Fibroblast of pulmonary artery (primary cell): ENCODE measurements around the gene LETM1.

ENCODE experiments used
- DNase-seq: peaks from one replicate; pipeline ENCODE4 v3.0.0-alpha.2; 2010; ENCODE audit warnings: low read depth
- H3K4me3 ChIP-seq: replicated peaks from 2 replicates; pipeline ENCODE4 v1.5.1; 2011; ENCODE audit warnings: low read depth, mild to moderate bottlenecking, control low read depth, low read length, moderate library complexity
- TF ChIP-seq, protein P1 (sequence below): IDR thresholded peaks from 2 replicates; pipeline ENCODE4 v1.5.1; 2011; ENCODE audit warnings: mild to moderate bottlenecking, control low read depth, low read length, inconsistent platforms; ENCODE audit errors: missing control alignments

The LETM1 gene

DNA sequence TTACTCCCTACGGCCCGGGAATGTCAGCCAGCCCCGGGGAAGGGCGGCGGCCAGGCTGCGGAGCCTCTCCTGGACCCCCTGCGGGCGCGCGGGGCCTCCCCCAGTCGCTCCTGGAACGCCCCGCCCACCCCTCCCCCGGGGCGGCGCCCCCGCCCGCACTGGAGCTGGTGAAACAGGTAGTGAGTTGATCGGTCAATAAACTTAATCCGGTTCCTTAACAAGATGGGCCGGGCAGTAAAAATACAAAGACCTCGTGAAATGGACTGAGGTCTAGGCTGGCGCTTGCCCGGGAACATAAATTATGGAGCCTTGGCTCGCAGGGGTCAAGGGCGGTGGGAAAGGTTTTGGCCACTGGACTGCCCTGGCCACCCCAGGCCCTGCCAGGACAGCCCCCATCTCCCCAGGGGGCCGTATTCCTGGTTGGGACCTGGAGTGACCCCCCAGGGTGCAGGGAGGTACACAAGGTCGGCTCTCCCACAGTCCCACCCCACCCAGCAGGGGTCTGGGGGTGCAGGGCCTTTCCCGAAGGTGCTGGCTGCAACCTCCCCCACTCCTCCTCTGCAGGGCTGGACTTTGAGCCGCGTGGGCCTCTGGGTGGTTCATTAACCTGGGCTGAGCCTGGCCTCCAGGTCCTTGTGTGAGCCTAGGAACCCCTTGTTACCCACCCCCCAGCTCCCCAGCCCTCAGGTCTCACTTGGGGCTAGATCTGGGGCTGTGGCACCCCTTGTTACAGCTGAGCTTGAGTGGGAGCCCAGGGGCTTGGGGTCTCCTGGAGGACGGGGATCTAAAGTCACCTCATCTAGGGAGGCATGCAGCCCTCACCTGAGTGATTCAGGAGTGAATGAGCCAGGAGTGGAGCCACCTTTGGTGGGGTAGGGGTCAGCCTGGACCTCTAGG, 60.4 kb downstream of the LETM1 start:
- no peak overlapping the region for H3K4me3 ChIP-seq
- no peak for DNase-seq

DNA sequence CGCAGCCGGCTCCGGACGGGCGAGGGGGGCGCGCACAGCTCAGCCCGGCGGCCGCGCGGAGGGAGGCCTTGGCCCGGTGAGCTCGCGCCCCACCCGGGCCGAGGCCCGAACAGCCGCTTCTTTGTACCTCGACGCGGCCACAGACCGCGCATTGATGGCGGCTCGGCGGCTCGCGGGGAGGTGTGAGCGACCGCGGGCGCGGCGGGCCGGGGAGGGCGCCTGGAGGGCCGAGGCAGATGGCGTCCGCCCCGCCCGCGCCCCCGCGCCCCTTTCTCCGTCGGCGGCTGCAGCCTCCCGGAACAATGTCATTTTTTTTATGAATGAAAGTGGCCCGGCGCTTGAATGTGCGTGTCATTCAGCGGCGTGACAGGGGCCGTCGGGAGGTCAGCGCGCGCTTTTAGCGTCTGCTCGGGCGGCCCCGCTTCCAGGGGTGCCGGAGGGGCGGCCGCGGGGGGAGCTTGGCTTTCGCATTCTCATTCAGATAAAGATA, 61.1 kb downstream of the LETM1 start:
- no peak overlapping the region for H3K4me3 ChIP-seq

More for the DNA sequence above, 60.4 kb downstream of the LETM1 start:
- TF ChIP-seq, protein P1, sequence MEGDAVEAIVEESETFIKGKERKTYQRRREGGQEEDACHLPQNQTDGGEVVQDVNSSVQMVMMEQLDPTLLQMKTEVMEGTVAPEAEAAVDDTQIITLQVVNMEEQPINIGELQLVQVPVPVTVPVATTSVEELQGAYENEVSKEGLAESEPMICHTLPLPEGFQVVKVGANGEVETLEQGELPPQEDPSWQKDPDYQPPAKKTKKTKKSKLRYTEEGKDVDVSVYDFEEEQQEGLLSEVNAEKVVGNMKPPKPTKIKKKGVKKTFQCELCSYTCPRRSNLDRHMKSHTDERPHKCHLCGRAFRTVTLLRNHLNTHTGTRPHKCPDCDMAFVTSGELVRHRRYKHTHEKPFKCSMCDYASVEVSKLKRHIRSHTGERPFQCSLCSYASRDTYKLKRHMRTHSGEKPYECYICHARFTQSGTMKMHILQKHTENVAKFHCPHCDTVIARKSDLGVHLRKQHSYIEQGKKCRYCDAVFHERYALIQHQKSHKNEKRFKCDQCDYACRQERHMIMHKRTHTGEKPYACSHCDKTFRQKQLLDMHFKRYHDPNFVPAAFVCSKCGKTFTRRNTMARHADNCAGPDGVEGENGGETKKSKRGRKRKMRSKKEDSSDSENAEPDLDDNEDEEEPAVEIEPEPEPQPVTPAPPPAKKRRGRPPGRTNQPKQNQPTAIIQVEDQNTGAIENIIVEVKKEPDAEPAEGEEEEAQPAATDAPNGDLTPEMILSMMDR, result no peak

DNA sequence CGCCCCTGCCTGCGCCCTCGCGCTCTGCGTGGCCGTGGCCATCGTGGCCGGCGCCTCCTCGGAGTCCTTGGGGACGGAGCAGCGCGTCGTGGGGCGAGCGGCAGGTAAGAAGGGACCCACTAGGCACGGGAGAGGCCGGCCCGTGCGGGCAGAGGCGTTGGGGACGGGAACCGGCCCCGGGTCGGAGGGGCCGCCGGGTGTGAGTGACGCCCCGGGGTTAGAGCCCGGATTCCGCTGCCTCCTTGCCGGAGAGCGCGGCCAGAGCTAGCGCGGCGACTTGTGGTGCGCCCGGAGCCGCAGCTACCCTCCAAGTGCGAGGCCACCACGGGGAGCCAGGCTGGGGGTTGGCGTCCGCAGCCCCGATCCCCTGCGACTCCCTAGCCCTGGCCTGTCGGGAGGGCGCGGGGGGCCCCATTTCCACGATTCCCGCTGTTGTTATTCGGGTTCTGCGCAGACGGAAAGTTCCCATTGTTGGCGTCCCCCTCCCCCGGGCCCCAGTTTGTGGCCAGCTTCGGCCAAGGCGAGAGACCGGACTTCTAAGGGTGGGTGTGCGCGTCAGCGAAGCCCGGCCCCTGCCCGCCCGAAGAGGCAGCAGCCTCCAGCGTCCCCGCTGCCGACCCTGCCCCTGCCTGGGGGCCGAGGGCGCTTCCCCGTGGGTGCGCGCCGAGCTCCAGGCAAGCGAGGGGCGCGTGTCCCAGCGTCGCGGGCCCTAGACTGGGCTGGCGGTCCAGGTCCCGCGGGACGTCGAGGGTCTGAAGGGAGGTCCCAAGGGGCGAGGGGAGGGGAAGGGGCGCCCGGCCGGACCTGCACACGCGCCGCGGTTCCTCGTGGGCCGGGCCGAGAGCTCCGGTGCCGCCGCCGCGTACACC, 61.8 kb downstream of the LETM1 start:
- peak overlapping the region; percentile 28 for H3K4me3 ChIP-seq
- peak; percentile 12 for DNase-seq
- TF ChIP-seq, protein P1, result no peak

More for the DNA sequence above, 61.1 kb downstream of the LETM1 start:
- TF ChIP-seq, protein P1, result no peak
- DNase-seq, result no peak

DNA sequence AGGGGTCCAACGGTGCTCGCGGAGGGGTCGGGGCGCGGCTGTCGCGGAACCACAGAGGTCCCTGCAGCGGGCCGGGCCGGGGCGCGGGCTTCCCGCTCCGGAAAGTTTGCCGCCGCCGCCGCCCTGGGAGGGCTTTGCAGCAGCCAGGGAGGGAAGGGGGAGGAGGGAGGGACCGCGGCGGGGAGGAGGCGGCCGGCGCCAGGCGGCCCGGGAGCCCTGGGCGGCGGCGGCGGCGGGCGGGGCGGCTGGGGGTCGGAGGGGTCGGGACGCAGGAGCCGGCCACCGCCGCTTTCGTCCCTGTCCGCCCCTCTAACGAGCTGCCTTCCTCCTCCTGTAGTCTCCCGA, 62.5 kb downstream of the LETM1 start:
- H3K4me3 ChIP-seq, result peak overlapping the region; percentile 31
- TF ChIP-seq, protein P1, result no peak
- DNase-seq, result peak; percentile 16

DNA sequence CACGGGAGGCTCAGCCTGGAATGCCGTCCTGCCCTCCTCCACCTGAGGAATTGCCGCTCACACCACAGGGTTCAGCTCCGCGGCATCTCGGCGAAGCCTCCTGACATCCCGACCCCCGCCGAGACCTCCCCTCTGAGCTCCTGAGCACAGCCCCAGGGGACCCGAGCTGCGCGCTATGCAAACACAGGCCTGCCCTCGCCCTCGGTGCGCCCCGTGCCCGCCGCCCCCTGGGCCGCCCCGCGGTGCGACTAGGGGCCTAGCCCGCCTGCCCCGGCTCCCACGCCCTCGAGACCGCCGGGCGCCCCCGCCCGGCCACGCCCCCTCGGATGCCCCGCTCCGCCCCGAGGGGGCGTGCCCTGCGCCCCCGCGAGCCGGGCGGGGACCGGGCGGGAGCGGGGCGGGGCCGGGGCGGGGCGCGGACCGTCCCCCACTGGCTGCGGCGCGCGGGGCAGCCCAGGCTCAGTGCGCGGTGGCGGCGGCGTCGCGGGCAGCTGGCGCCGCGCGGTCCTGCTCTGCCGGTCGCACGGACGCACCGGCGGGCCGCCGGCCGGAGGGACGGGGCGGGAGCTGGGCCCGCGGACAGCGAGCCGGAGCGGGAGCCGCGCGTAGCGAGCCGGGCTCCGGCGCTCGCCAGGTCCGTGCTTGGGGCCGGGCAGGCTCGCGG, 63.0 kb downstream of the LETM1 start, which contains the start of gene FGFR3:
Gene FGFR3 (plus strand): TSS at position 462 of the 664 bp plus-strand sequence. CDS start 642 bp downstream, outside the sequence.
- peak; percentile 11 for DNase-seq
- H3K4me3 ChIP-seq, result peak within 1 kb of the TSS; percentile 31
- TF ChIP-seq, protein P1, result no peak

DNA sequence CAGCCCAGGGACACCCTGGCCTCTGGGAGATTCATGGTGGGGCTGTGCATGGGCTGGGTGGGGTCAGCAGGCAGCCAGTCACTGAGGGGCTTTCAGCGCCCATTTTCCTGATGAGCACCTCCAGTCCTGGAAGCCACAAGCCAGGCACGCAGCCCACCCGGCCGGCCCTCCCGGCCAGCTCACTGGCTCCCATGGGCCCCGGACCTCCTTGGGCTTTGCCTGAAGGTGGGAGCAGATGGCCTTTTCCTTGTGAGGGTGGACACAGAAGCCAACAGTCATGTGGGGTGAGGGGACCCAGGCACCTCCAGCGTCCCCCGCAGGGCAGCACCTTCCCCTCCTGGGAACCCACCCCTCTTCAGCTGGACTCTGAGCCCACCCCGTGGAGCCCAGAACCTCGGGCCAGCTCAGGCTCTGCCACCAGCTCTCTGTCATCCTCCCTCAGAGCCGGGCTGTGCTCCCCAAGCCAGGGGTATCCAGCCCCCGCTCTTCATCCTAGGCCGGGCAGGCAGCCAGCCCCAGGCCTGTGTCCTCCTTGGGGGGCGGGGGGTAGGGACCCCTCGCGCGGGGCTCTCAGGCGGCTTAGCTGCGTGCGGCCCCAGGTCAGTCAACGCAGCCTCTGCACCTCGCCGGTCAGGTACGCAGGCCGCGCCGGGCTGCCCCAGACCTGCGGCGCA, 63.7 kb downstream of the LETM1 start:
- TF ChIP-seq, protein P1, result no peak
- no peak for DNase-seq
- no peak overlapping the region for H3K4me3 ChIP-seq
